Tibial artery (tissue), 4 donors: Measurements from ENCODE around the gene TUT1.

Experiments
- DNase-seq, 2 donors: peaks; one replicate each; pipeline ENCODE4 v3.0.0-alpha.2; 2019
- H3K27ac ChIP-seq, 2 donors: fragments of 200-600 bp; sonication (generic) in 1 of 2; 1 replicate in 1 of 2; 2 replicates in 1 of 2; pipeline ENCODE4 v1.5.1; 2018 to 2019; ENCODE audit warnings: mild to moderate bottlenecking in 1 of 2
- H3K27me3 ChIP-seq, 2 donors: fragments of 200-600 bp; sonication (generic) in 1 of 2; one replicate each; pipeline versions ENCODE4 v1.5.1 to v1.6.0; 2016 to 2019
- H3K36me3 ChIP-seq, 3 donors: fragments of 200-600 bp; sonication (generic) in 2 of 3; one replicate each; pipeline ENCODE4 v1.5.1; 2016 to 2019; ENCODE audit warnings: mild to moderate bottlenecking in 2 of 3
- H3K4me1 ChIP-seq, 4 donors: fragments of 200-600 bp; sonication (generic) in 2 of 4; 1 replicate in 3 of 4; 2 replicates in 1 of 4; pipeline ENCODE4 v1.5.1; 2016 to 2019
- H3K4me3 ChIP-seq, 2 donors: fragments of 200-600 bp; sonication (generic) in 1 of 2; 1 replicate in 1 of 2; 2 replicates in 1 of 2; pipeline ENCODE4 v1.5.1; 2018 to 2019; ENCODE audit warnings: mild to moderate bottlenecking in 2 of 2
- H3K9me3 ChIP-seq, 3 donors: fragments of 200-600 bp; sonication (generic) in 1 of 3; one replicate each; pipeline ENCODE4 v1.5.1; 2016 to 2019
- intact Hi-C: fragments of 100-400 bp; cut with DNase I; formaldehyde crosslinking; loops from one replicate; pipeline ENCODE4 v1.15.0; 2023; ENCODE audit warnings: low total_unique reads
- TF ChIP-seq, protein P1 (sequence below), 2 experiments: fragments of 200-600 bp in 1 of 2; fragments of 450-650 bp in 1 of 2; IDR thresholded peaks; one replicate each; pipeline ENCODE4 v1.5.1; 2017 to 2019; ENCODE audit warnings: antibody characterized with exemption in 2 of 2, mild to moderate bottlenecking in 1 of 2, moderate library complexity in 1 of 2

Gene TUT1

GRCh38 chr11:62556108-62556874, 35.0 kb downstream of the TUT1 start:
- intact Hi-C loops, result no loop called here
- Histone ChIP-seq H3K27me3 (no peaks in the 10 kb centered on the region), H3K9me3 (no peaks in the 10 kb centered on the region), H3K4me3 (peak overlapping the region; percentile 9 to 15), H3K4me1 (peaks cover 4 to 80% (median 71%) of the 10 kb centered on the region in 4 donors), H3K36me3 (peaks cover 13 to 31% (median 15%) of the 10 kb centered on the region in 3 donors), H3K27ac (peak overlapping the region; percentile 90 to 98)
- TF ChIP-seq, protein P1, sequence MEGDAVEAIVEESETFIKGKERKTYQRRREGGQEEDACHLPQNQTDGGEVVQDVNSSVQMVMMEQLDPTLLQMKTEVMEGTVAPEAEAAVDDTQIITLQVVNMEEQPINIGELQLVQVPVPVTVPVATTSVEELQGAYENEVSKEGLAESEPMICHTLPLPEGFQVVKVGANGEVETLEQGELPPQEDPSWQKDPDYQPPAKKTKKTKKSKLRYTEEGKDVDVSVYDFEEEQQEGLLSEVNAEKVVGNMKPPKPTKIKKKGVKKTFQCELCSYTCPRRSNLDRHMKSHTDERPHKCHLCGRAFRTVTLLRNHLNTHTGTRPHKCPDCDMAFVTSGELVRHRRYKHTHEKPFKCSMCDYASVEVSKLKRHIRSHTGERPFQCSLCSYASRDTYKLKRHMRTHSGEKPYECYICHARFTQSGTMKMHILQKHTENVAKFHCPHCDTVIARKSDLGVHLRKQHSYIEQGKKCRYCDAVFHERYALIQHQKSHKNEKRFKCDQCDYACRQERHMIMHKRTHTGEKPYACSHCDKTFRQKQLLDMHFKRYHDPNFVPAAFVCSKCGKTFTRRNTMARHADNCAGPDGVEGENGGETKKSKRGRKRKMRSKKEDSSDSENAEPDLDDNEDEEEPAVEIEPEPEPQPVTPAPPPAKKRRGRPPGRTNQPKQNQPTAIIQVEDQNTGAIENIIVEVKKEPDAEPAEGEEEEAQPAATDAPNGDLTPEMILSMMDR (IDR thresholded peaks at IDR 0.05), result no peak
- DNase-seq, result peak; percentile 97

DNA sequence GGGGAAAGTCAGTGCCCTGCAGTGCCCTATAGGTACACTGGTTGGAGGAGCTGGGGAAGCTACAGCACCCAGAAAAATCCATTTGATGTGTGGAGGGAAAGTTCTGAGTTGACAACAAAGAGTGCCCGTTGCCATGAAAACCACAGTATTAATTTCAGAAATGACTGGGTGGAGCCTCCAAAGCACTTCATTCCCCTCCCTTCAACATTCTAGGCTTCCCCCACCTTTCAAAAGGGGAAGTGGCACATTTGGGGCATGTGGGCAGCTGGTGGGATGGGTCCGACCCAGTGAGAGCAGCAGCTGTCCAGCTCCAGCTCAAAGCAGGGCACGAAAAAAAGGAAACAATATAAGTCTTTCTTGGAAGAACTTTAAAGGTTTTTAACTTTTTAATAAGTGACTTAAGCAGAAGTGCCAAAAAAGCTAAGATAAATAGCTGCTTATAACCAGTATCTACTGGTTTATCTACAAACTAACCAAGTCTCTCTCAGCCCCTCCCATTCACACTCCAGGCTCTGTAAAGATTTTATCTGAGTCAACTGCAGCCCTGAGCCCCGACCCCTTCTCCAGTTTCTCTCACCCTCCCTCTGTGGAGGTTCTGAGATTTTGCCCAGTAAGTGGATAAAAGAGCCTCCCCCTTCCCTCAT, 35.7 kb downstream of the TUT1 start:
- H3K4me1 ChIP-seq, result peaks cover 0 to 81% (median 70%) of the 10 kb centered on the region in 4 donors
- peak overlapping the region in 1 of 2 donors; percentile 9 for H3K4me3 ChIP-seq
- TF ChIP-seq, protein P1 (IDR thresholded peaks at IDR 0.05), result no peak
- peak; percentile 63 to 77 for DNase-seq
- no peaks in the 10 kb centered on the region for H3K27me3 ChIP-seq
- no peaks in the 10 kb centered on the region for H3K9me3 ChIP-seq
- peaks cover 13 to 31% (median 15%) of the 10 kb centered on the region in 3 donors for H3K36me3 ChIP-seq
- intact Hi-C loops, result no loop called here
- peak overlapping the region; percentile 90 to 98 for H3K27ac ChIP-seq

- TF ChIP-seq, protein P1 (IDR thresholded peaks at IDR 0.05), result no peak
- intact Hi-C loops, result no loop called here
- H3K27ac ChIP-seq, result peak overlapping the region; percentile 90 to 98
These were observed 36.7 kb downstream of the TUT1 start for GRCh38 chr11:62554387-62555167.

GRCh38 chr11:62553839-62554361, 37.4 kb downstream of the TUT1 start:
- Histone ChIP-seq H3K36me3 (peaks cover 0 to 14% (median 4%) of the 10 kb centered on the region in 3 donors), H3K9me3 (no peaks in the 10 kb centered on the region), H3K27ac (peak overlapping the region; percentile 90 to 98), H3K4me1 (peaks cover 0 to 85% (median 73%) of the 10 kb centered on the region in 4 donors), H3K4me3 (peak overlapping the region in 1 of 2 donors; percentile 48), H3K27me3 (no peaks in the 10 kb centered on the region)
- TF ChIP-seq, protein P1 (IDR thresholded peaks at IDR 0.05), result no peak
- intact Hi-C loops, result no loop called here
- no peak for DNase-seq

More at GRCh38 chr11:62554387-62555167, 36.7 kb downstream of the TUT1 start:
- peaks cover 5 to 21% (median 11%) of the 10 kb centered on the region in 3 donors for H3K36me3 ChIP-seq
- no peaks in the 10 kb centered on the region for H3K9me3 ChIP-seq
- DNase-seq, result peak; percentile 56 to 72
- H3K27me3 ChIP-seq, result no peaks in the 10 kb centered on the region
- H3K4me3 ChIP-seq, result no peak overlapping the region
- peaks cover 0 to 80% (median 67%) of the 10 kb centered on the region in 4 donors for H3K4me1 ChIP-seq
